Measurements from ENCODE around the gene MYO16. TPM values are rescaled to one million over a fixed set of nuclear protein-coding genes. Genes with fewer than 3 reads are reported as not detected.

MYO16 gene
- total and polyA plus RNA-seq, 12 donors = 0.56 to 2.4 (median 1.4) TPM

DNA sequence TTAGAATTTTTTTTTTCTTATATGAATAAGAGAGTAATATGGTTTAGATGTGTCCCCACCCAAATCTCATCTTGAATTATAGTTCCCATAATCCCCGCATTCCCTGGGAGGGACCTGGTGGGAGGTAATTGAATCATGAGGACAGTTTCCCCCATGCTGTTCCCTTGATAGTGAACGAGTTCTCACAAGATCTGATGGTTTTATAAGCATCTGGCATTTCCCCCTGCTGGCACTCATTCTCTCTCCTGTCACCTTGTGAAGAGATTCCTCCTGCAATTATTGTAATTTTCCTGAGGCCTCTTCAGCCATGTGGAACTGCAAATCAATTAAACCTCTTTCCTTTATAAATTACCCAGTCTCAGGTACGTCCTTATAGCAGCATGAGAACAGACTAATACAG, 205.7 kb downstream of the MYO16 start:
- TF ChIP-seq POLR2A (IDR thresholded peaks at IDR 0.05) = no peak
- no peak for TF ChIP-seq CTCF (IDR thresholded peaks at IDR 0.05)
- H3K36me3 ChIP-seq (replicated peaks in 1 of 2) = no peaks in the 10 kb centered on the region
- no peaks in the 10 kb centered on the region for H3K4me1 ChIP-seq (replicated peaks in 1 of 2)
- no peaks in the 10 kb centered on the region for H3K9me3 ChIP-seq (replicated peaks in 1 of 3)
- no peak overlapping the region for H3K4me3 ChIP-seq
- no peak for DNase-seq
- H3K27me3 ChIP-seq = no peaks in the 10 kb centered on the region
- WGBS, 4 donors = 46 to 66% (median 54%) methylated on average over 3 of the region's 3 CpGs
- H3K27ac ChIP-seq = no peak overlapping the region
- intact Hi-C loops (cut with DNase I) = no loop called here

DNA sequence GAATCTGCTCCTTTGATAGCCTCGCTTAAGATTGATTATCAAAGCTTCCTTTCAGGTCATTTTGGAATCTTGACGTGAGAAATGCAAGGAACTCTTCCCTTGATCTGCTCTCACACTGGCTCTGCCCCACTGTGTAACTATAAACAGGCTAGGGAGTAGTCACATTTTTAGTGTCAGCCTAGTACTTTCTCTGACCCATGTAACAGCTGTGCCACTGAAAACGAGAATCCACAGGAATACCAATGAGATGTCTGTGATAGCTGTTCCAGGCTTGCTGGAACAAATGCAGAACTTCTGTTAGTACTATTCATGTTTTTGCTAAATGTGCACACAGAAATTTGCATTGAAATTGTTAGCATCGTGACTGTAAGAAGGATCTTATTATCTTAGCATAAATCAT, 221.3 kb downstream of the MYO16 start:
- no peak for DNase-seq
- no peaks in the 10 kb centered on the region for H3K9me3 ChIP-seq (replicated peaks in 1 of 3)
- no peaks in the 10 kb centered on the region for H3K27me3 ChIP-seq
- H3K4me1 ChIP-seq (replicated peaks in 1 of 2) = no peaks in the 10 kb centered on the region
- TF ChIP-seq CTCF (IDR thresholded peaks at IDR 0.05) (no peak), POLR2A (IDR thresholded peaks at IDR 0.05) (no peak)
- H3K4me3 ChIP-seq = no peak overlapping the region
- intact Hi-C loops (cut with DNase I) = no loop called here
- WGBS, 4 donors = 37 to 50% (median 39%) methylated on average over 4 of the region's 4 CpGs
- H3K36me3 ChIP-seq (replicated peaks in 1 of 2) = no peaks in the 10 kb centered on the region
- H3K27ac ChIP-seq = no peak overlapping the region

- 54 to 63% (median 57%) methylated on average over 4 of the region's 4 CpGs for WGBS, 4 donors
- intact Hi-C loops (cut with DNase I) = no loop called here
These were observed 222.2 kb downstream of the MYO16 start for GRCh38 chr13:108851660-108852059.

DNA sequence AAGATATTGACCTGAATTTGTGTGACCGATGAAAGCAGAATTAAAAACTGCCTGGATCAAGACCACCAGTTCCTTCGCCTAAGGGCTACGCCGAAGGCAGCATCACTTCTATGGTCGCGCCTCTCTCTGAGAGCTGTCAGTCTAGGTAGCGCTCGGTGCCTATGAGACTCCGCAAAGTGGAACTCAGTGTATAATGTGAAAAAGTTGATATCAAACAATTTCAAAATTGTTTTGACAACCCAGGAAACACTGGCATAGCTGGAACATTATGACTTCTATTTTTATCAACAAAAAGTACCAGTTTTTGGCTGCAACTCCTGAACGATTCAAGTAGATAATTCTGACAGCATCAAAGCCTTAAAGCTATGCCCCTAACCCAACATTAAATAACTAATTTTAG, 223.6 kb downstream of the MYO16 start:
- no peaks in the 10 kb centered on the region for H3K9me3 ChIP-seq (replicated peaks in 1 of 3)
- H3K27ac ChIP-seq = no peak overlapping the region
- H3K4me3 ChIP-seq = no peak overlapping the region
- no peaks in the 10 kb centered on the region for H3K36me3 ChIP-seq (replicated peaks in 1 of 2)
- intact Hi-C loops (cut with DNase I) = no loop called here
- DNase-seq = no peak
- H3K27me3 ChIP-seq = no peaks in the 10 kb centered on the region
- no peak for TF ChIP-seq CTCF (IDR thresholded peaks at IDR 0.05)
- no peak for TF ChIP-seq POLR2A (IDR thresholded peaks at IDR 0.05)
- no peaks in the 10 kb centered on the region for H3K4me1 ChIP-seq (replicated peaks in 1 of 2)
- WGBS, 4 donors = 83 to 93% (median 88%) methylated on average over 10 of the region's 10 CpGs

More at GRCh38 chr13:108851660-108852059, 222.2 kb downstream of the MYO16 start:
- Histone ChIP-seq H3K27me3 (no peaks in the 10 kb centered on the region), H3K4me1 (replicated peaks in 1 of 2) (no peaks in the 10 kb centered on the region), H3K9me3 (replicated peaks in 1 of 3) (no peaks in the 10 kb centered on the region), H3K36me3 (replicated peaks in 1 of 2) (no peaks in the 10 kb centered on the region), H3K4me3 (no peak overlapping the region), H3K27ac (no peak overlapping the region)
- TF ChIP-seq POLR2A (IDR thresholded peaks at IDR 0.05) (no peak), CTCF (IDR thresholded peaks at IDR 0.05) (no peak)
- DNase-seq = no peak
